Endothelial cell (in vitro differentiated cells): ENCODE results near the gene FCHSD1. TPM values are rescaled to one million over a fixed set of nuclear protein-coding genes. Genes with fewer than 3 reads are reported as not detected.

Source experiments
- DNase-seq: peaks from one replicate; pipeline ENCODE4 v3.0.0; 2021; ENCODE audit warnings: low spot score
- H3K27ac Mint-ChIP-seq: one replicate; pipeline ENCODE4 v1.8.0; 2021; ENCODE audit warnings: mixed read lengths, inconsistent platforms; ENCODE audit not compliant: unreplicated experiment
- H3K27me3 Mint-ChIP-seq: one replicate; pipeline ENCODE4 v1.8.0; 2021; ENCODE audit warnings: mild to moderate bottlenecking, moderate library complexity, mixed read lengths, inconsistent platforms; ENCODE audit not compliant: unreplicated experiment
- H3K36me3 Mint-ChIP-seq: one replicate; pipeline ENCODE4 v1.8.0; 2021; ENCODE audit warnings: mild to moderate bottlenecking, low read depth, mixed read lengths, inconsistent platforms; ENCODE audit not compliant: unreplicated experiment
- H3K4me1 Mint-ChIP-seq: one replicate; pipeline ENCODE4 v1.8.0; 2021; ENCODE audit warnings: mild to moderate bottlenecking, mixed read lengths, inconsistent platforms; ENCODE audit not compliant: unreplicated experiment
- H3K4me3 Mint-ChIP-seq: one replicate; pipeline ENCODE4 v1.8.0; 2021; ENCODE audit warnings: mild to moderate bottlenecking, mixed read lengths, inconsistent platforms; ENCODE audit not compliant: unreplicated experiment
- H3K9me3 Mint-ChIP-seq: one replicate; pipeline ENCODE4 v1.8.0; 2021; ENCODE audit warnings: mixed read lengths, inconsistent platforms; ENCODE audit not compliant: unreplicated experiment
- total RNA-seq: library from RNA; stranded (reverse); fragmentation: NEBNext Ultra II Directional; extraction: Animal tissue kit (Norgen Biotek cat#: 25700); gene quantifications from one replicate; pipeline ENCODE4 v1.2.1, GENCODE V29; 2021; ENCODE audit not compliant: unreplicated experiment
- TF ChIP-seq, protein P1 (sequence below): fragments of 200-600 bp; sonication (generic); IDR thresholded peaks from one replicate; pipeline ENCODE4 v1.5.0; 2021; ENCODE audit warnings: antibody characterized with exemption; ENCODE audit not compliant: unreplicated experiment

FCHSD1 gene
- total RNA-seq, 1 donor from 2014 or later: 63.3 TPM

DNA sequence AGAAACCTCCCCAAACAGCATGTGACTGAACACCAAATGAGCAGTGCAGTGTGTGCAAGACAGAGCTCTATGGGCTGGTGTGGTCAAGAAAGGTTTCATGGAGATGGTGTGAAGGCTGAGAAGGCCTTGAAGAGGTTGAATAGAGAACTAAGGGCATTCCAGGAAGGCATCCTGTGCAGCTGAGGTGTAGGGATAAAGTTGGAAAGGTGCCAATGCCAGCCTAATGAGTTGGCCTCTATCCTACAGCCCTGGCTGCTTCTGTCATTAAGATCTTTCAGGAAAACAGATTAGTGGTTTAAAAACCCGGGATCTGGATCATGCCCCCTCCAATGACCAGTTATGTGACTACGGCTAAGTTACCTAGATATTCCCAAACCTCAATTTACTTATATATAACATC is 18.6 kb downstream of the FCHSD1 start:
- Mint-ChIP-seq H3K4me3 (no peak overlapping the region), H3K27ac (no peak overlapping the region), H3K27me3 (peaks cover 6% of the 10 kb centered on the region), H3K36me3 (peaks cover 28% of the 10 kb centered on the region), H3K4me1 (peaks cover 32% of the 10 kb centered on the region), H3K9me3 (no peaks in the 10 kb centered on the region)
- TF ChIP-seq, protein P1, sequence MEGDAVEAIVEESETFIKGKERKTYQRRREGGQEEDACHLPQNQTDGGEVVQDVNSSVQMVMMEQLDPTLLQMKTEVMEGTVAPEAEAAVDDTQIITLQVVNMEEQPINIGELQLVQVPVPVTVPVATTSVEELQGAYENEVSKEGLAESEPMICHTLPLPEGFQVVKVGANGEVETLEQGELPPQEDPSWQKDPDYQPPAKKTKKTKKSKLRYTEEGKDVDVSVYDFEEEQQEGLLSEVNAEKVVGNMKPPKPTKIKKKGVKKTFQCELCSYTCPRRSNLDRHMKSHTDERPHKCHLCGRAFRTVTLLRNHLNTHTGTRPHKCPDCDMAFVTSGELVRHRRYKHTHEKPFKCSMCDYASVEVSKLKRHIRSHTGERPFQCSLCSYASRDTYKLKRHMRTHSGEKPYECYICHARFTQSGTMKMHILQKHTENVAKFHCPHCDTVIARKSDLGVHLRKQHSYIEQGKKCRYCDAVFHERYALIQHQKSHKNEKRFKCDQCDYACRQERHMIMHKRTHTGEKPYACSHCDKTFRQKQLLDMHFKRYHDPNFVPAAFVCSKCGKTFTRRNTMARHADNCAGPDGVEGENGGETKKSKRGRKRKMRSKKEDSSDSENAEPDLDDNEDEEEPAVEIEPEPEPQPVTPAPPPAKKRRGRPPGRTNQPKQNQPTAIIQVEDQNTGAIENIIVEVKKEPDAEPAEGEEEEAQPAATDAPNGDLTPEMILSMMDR: no peak
- DNase-seq: no peak

DNA sequence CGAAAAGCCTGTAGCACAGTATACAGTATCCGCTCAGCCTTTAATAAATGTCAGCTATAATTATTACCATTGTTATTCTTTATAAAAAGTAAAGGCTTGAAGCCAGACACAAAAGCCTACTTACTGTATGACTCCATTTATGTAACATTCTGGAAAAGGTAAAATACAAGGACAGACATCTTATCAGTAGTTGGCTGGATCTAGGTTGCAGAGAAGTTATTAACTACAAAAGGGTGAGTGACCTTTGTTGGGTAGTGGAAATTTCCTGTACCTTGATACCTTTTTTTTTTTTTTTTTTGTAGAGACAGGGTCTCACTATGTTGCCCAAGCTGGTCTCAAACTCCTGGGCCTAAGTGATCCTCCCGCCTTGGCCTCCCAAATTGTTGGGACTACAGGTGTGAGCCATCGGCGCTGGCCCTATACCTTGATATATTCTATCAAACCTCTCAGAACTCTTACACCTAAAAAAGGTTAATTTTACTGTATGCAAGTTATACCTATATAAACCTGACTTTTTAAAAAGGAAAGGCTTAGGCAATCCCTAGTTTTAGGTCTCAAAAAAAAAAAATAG is 20.6 kb downstream of the FCHSD1 start:
- Mint-ChIP-seq H3K4me3 (no peak overlapping the region), H3K27ac (no peak overlapping the region), H3K4me1 (peaks cover 28% of the 10 kb centered on the region), H3K36me3 (peaks cover 44% of the 10 kb centered on the region), H3K27me3 (peaks cover 5% of the 10 kb centered on the region), H3K9me3 (no peaks in the 10 kb centered on the region)
- no peak for DNase-seq
- TF ChIP-seq, protein P1: no peak

DNA sequence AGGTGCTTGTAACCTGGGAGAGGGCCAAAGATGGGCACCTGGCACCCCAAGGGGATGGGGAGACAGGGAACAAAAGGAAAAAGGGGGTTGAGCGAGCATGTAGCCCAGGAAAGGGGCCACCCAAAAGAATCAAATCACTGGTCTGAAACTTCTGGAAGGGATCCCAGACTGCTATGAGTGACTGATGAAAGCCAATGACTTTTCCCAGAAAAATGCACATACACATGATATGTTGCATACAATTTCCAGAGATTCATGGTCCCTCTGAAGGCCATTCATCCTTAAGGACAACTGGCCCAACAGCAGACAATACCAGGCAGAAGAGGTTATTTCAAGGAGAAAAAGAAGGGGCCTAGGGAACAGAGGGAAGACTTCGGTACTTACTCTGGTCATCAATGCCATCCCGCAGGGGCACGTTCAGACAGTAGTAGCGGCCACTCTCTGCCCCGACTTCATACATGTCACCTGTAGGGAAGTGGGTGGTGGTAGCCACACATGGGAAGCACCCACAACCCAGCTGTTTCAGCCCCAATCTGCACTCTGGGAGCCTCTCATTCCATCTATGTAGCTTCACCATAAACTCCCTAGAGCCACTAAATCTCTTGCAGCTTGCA is 22.9 kb downstream of the FCHSD1 start:
- H3K27me3 Mint-ChIP-seq: peaks cover 1% of the 10 kb centered on the region
- peaks cover 48% of the 10 kb centered on the region for H3K36me3 Mint-ChIP-seq
- H3K4me3 Mint-ChIP-seq: no peak overlapping the region
- no peak overlapping the region for H3K27ac Mint-ChIP-seq
- no peaks in the 10 kb centered on the region for H3K9me3 Mint-ChIP-seq
- TF ChIP-seq, protein P1: no peak
- H3K4me1 Mint-ChIP-seq: peaks cover 19% of the 10 kb centered on the region
- DNase-seq: no peak

DNA sequence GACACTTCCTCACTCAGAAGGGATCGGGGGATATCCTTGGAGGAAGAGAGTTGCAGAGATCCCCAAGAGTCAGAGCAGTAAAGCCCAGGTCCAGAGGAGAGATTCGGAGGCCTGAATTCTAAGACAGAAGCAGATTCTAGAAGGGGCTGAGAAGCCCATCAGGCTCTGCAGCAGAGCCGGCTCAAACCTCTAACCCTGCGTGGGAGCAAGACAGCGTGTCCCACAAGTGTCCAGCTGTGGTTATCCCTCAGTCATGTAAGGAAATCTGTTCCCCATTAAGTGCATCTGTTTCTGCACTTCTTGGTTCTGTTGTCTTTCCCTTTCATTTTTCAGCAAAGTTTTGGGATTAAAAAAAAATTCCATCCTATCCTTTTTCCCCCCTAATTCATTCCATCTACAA is 27.6 kb downstream of the FCHSD1 start:
- no peak for DNase-seq
- TF ChIP-seq, protein P1: no peak
- Mint-ChIP-seq H3K36me3 (peaks cover 49% of the 10 kb centered on the region), H3K9me3 (no peaks in the 10 kb centered on the region), H3K4me3 (no peak overlapping the region), H3K27me3 (peaks cover 1% of the 10 kb centered on the region), H3K4me1 (peaks cover 21% of the 10 kb centered on the region), H3K27ac (peak overlapping the region; percentile 70)

DNA sequence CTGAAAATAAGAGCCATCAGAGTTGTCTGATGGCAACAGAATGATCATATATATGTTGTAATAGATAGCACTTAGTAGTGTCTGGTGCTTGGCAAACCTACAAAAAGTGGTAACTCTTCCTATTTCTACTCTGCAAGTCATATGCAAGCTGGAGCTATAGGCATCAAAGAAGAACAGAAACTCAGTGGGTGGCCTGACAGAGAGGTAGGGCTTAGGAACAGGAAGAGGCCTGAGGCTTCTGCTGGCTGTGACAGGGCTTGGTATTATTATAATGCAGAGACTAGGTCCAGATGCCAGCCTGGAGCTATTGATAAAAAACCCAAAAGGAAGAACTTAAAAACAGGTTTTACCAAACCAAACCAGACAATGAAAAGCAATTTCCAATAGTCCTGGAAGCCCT is 28.0 kb downstream of the FCHSD1 start:
- H3K27ac Mint-ChIP-seq: peak overlapping the region; percentile 70
- TF ChIP-seq, protein P1: no peak
- no peaks in the 10 kb centered on the region for H3K9me3 Mint-ChIP-seq
- H3K4me1 Mint-ChIP-seq: peaks cover 22% of the 10 kb centered on the region
- H3K36me3 Mint-ChIP-seq: peaks cover 46% of the 10 kb centered on the region
- H3K27me3 Mint-ChIP-seq: peaks cover 1% of the 10 kb centered on the region
- DNase-seq: no peak
- H3K4me3 Mint-ChIP-seq: no peak overlapping the region
